Ectodermal cell (in vitro differentiated cells): ENCODE measurements around the gene RAI14.
"Not testable (repeated sequence)": the region's sequence is repeated elsewhere in the genome, so short reads cannot be mapped to it uniquely, and the experiment has no call there.

ENCODE experiments used
- H3K27ac ChIP-seq: 2 replicates; pipeline ENCODE4 v1.7.0; 2013; ENCODE audit warnings: mild to moderate bottlenecking, low read depth, low read length; ENCODE audit not compliant: insufficient read depth, poor library complexity, severe bottlenecking
- H3K27me3 ChIP-seq: 2 replicates; pipeline ENCODE4 v1.7.0; 2013; ENCODE audit warnings: mild to moderate bottlenecking, low read length; ENCODE audit not compliant: insufficient read depth, control insufficient read depth, poor library complexity, severe bottlenecking
- H3K36me3 ChIP-seq: one replicate; pipeline ENCODE4 v1.7.0; 2013; ENCODE audit warnings: low read length; ENCODE audit not compliant: control insufficient read depth, insufficient read depth
- H3K4me1 ChIP-seq: one replicate; pipeline ENCODE4 v1.7.0; 2013; ENCODE audit warnings: low read length; ENCODE audit not compliant: control insufficient read depth, insufficient read depth
- H3K4me3 ChIP-seq: 2 replicates; pipeline ENCODE4 v1.7.0; 2013; ENCODE audit warnings: low read depth, low read length, control low read depth; ENCODE audit not compliant: insufficient read depth
- H3K9me3 ChIP-seq: 2 replicates; pipeline ENCODE4 v1.7.0; 2013; ENCODE audit warnings: mild to moderate bottlenecking, low read length, moderate library complexity; ENCODE audit not compliant: control insufficient read depth
- WGBS, 2 experiments: methylation state at CpG; one replicate each; pipeline ENCODE4 v1.1.7; 2013; ENCODE audit warnings: missing lambda C conversion rate in 2 of 2; 5-methylcytosine and 5-hydroxymethylcytosine counted together

RAI14 gene

GRCh38 chr5:34724741-34725140 lies 68.6 kb downstream of the RAI14 start:
- 79 to 100% methylated on average over 1 of the region's 1 CpG for WGBS, 2 experiments
- no peaks in the 10 kb centered on the region for H3K9me3 ChIP-seq
- H3K36me3 ChIP-seq = no peaks in the 10 kb centered on the region
- no peaks in the 10 kb centered on the region for H3K4me1 ChIP-seq
- H3K4me3 ChIP-seq = no peak overlapping the region
- no peaks in the 10 kb centered on the region for H3K27me3 ChIP-seq
- no peak overlapping the region for H3K27ac ChIP-seq

GRCh38 chr5:34727166-34727749 lies 71.1 kb downstream of the RAI14 start:
- WGBS, 2 experiments = 96% methylated on average over 4 of the region's 4 CpGs
- not testable (repeated sequence) for H3K36me3 ChIP-seq, H3K9me3 ChIP-seq, H3K4me1 ChIP-seq, H3K4me3 ChIP-seq, H3K27ac ChIP-seq, H3K27me3 ChIP-seq

GRCh38 chr5:34728236-34728635 lies 72.1 kb downstream of the RAI14 start:
- Histone ChIP-seq H3K4me3 (no peak overlapping the region), H3K27me3 (no peaks in the 10 kb centered on the region), H3K9me3 (no peaks in the 10 kb centered on the region), H3K4me1 (peaks cover 4% of the 10 kb centered on the region), H3K36me3 (no peaks in the 10 kb centered on the region), H3K27ac (no peak overlapping the region)
- WGBS, 2 experiments = 95 to 96% methylated on average over 4 of the region's 4 CpGs

- no peaks in the 10 kb centered on the region for H3K36me3 ChIP-seq
- H3K4me3 ChIP-seq = no peak overlapping the region
- peaks cover 4% of the 10 kb centered on the region for H3K4me1 ChIP-seq
- no peaks in the 10 kb centered on the region for H3K27me3 ChIP-seq
- no peaks in the 10 kb centered on the region for H3K9me3 ChIP-seq
- WGBS, 2 experiments = 66 to 67% methylated on average over 6 of the region's 6 CpGs
- no peak overlapping the region for H3K27ac ChIP-seq
These were observed 75.5 kb downstream of the RAI14 start for GRCh38 chr5:34731435-34732232.

GRCh38 chr5:34734326-34734725 lies 78.2 kb downstream of the RAI14 start:
- Histone ChIP-seq H3K4me1 (peaks cover 4% of the 10 kb centered on the region), H3K27ac (no peak overlapping the region), H3K27me3 (no peaks in the 10 kb centered on the region), H3K4me3 (no peak overlapping the region), H3K36me3 (no peaks in the 10 kb centered on the region), H3K9me3 (no peaks in the 10 kb centered on the region)
- 79 to 83% methylated on average over 3 of the region's 3 CpGs for WGBS, 2 experiments

- peaks cover 4% of the 10 kb centered on the region for H3K4me1 ChIP-seq
- no peak overlapping the region for H3K27ac ChIP-seq
- 90 to 91% methylated on average over 19 of the region's 19 CpGs for WGBS, 2 experiments
- H3K36me3 ChIP-seq = no peaks in the 10 kb centered on the region
- H3K4me3 ChIP-seq = no peak overlapping the region
- no peaks in the 10 kb centered on the region for H3K9me3 ChIP-seq
- H3K27me3 ChIP-seq = no peaks in the 10 kb centered on the region
These were observed 79.6 kb downstream of the RAI14 start for GRCh38 chr5:34735491-34736426.

- no peaks in the 10 kb centered on the region for H3K36me3 ChIP-seq
- H3K4me1 ChIP-seq = peaks cover 4% of the 10 kb centered on the region
- H3K4me3 ChIP-seq = no peak overlapping the region
- 93 to 95% methylated on average over 3 of the region's 3 CpGs for WGBS, 2 experiments
- H3K27me3 ChIP-seq = no peaks in the 10 kb centered on the region
- no peaks in the 10 kb centered on the region for H3K9me3 ChIP-seq
- no peak overlapping the region for H3K27ac ChIP-seq
These were observed 80.5 kb downstream of the RAI14 start for GRCh38 chr5:34736445-34737115.

GRCh38 chr5:34737731-34738130 lies 81.6 kb downstream of the RAI14 start:
- no peaks in the 10 kb centered on the region for H3K27me3 ChIP-seq
- no peak overlapping the region for H3K27ac ChIP-seq
- no peaks in the 10 kb centered on the region for H3K4me1 ChIP-seq
- H3K36me3 ChIP-seq = no peaks in the 10 kb centered on the region
- H3K9me3 ChIP-seq = no peaks in the 10 kb centered on the region
- H3K4me3 ChIP-seq = no peak overlapping the region

- no peaks in the 10 kb centered on the region for H3K4me1 ChIP-seq
- H3K27me3 ChIP-seq = no peaks in the 10 kb centered on the region
- no peak overlapping the region for H3K4me3 ChIP-seq
- no peaks in the 10 kb centered on the region for H3K36me3 ChIP-seq
- H3K9me3 ChIP-seq = no peaks in the 10 kb centered on the region
- no peak overlapping the region for H3K27ac ChIP-seq
- WGBS, 2 experiments = 90 to 100% methylated on average over 1 of the region's 1 CpG
These were observed 82.3 kb downstream of the RAI14 start for GRCh38 chr5:34738381-34738780.
